Activated CD8-positive, alpha-beta memory T cell treated with anti-CD3 and anti-CD28 coated beads for 4 hours (primary cell): ENCODE data around the gene WDR77.

Experiments used
- DNase-seq, 2 donors: peaks; one replicate each; pipeline ENCODE4 v3.0.0-alpha.2; 2020; ENCODE audit warnings: low read depth in 2 of 2

The WDR77 gene

GRCh38 chr1:111448918-111449702 is at the start of gene WDR77, which contains the start of gene ATP5PB:
Gene WDR77 (minus strand): TSS chr1:111449256. CDS start chr1:111449169, 87 bp downstream.
Gene ATP5PB (plus strand): TSS chr1:111449464. CDS start chr1:111449542, 78 bp downstream.
- DNase-seq: peak; percentile 81 to 87

- DNase-seq: no peak
These were observed 48.5 kb upstream of the WDR77 start for GRCh38 chr1:111497592-111497991.

GRCh38 chr1:111496398-111496797 is 47.3 kb upstream of the WDR77 start:
- DNase-seq: no peak

- no peak for DNase-seq
These were observed 42.0 kb upstream of the WDR77 start for GRCh38 chr1:111491070-111491469.

- DNase-seq: no peak
These were observed 41.2 kb upstream of the WDR77 start for GRCh38 chr1:111490220-111490619.

GRCh38 chr1:111489604-111490003 is 40.5 kb upstream of the WDR77 start:
- DNase-seq: no peak

- DNase-seq: no peak
These were observed 39.6 kb upstream of the WDR77 start for GRCh38 chr1:111488669-111489068.

- DNase-seq: no peak
These were observed 38.1 kb upstream of the WDR77 start for GRCh38 chr1:111487133-111487532.

GRCh38 chr1:111486431-111486830 is 37.4 kb upstream of the WDR77 start:
- DNase-seq: no peak

GRCh38 chr1:111484391-111485026 is 35.5 kb upstream of the WDR77 start:
- DNase-seq: no peak

GRCh38 chr1:111483876-111484275 is 34.8 kb upstream of the WDR77 start:
- no peak for DNase-seq

GRCh38 chr1:111483166-111483565 is 34.1 kb upstream of the WDR77 start:
- no peak for DNase-seq

GRCh38 chr1:111481387-111482221 is 32.5 kb upstream of the WDR77 start:
- DNase-seq: no peak

GRCh38 chr1:111480674-111481073 is 31.6 kb upstream of the WDR77 start:
- no peak for DNase-seq

GRCh38 chr1:111476761-111477309 is 27.8 kb upstream of the WDR77 start:
- DNase-seq: no peak

- DNase-seq: no peak
These were observed 27.2 kb upstream of the WDR77 start for GRCh38 chr1:111476214-111476613.

GRCh38 chr1:111475701-111476100 is 26.6 kb upstream of the WDR77 start:
- DNase-seq: no peak

- no peak for DNase-seq
These were observed 25.5 kb upstream of the WDR77 start for GRCh38 chr1:111474521-111474920.

GRCh38 chr1:111474106-111474505 is 25.1 kb upstream of the WDR77 start:
- DNase-seq: no peak

GRCh38 chr1:111471538-111471937 is 22.5 kb upstream of the WDR77 start:
- no peak for DNase-seq

- peak; percentile 34 to 57 for DNase-seq
These were observed 22.0 kb upstream of the WDR77 start for GRCh38 chr1:111471012-111471411.

GRCh38 chr1:111470596-111470995 is 21.5 kb upstream of the WDR77 start:
- no peak for DNase-seq
